ENCODE measurements around the gene TTC7B.
A peak's percentile ranks its signal among the peaks of the same experiment; 100 is the strongest.

TTC7B gene

DNA sequence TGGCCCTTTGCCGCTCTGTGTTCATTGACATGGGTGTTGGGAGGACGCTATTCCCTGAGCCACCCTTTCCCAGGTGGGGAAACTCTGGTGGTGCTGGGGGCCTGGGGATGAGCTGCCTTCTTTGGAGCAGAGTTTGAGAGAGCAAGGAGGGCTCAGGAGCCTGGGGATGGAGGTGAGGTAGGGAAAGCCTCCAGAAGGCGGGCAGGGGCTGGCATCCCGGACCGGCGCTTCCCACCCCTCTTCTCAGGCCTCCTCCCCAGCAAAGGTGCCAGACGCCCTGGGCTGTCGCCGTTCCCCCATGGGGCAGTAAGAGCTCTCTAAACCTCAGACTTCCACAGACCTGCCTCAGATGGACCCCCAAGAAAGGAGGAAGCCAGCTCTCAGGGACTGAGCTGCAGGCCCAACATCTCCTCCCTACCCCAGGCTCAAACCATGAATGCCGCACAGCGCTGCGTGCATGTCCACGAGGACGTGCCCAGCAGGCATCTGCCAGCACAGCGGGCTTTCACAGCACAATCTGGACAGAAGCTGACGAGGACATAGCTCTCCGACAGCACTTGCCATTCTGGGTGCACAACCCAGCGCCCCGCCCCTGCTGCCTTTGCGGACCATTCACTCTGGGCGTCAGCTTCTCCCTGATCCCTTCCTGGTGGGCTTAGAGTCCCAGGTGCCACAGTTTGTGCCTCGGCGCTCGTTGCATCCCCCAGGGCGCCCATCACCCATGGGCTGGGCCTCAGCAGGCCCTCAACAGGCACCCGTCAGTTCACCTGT lies 14.9 kb upstream of the TTC7B start:
- no peak for TF ChIP-seq SIN3A (IDR thresholded peaks at IDR 0.05; ENCODE audit: borderline replicate concordance, insufficient read depth, low read length)
- no peak for TF ChIP-seq TAF1 (IDR thresholded peaks at IDR 0.05; ENCODE audit: borderline replicate concordance, insufficient read depth, low read length)
- TF ChIP-seq, protein P1, sequence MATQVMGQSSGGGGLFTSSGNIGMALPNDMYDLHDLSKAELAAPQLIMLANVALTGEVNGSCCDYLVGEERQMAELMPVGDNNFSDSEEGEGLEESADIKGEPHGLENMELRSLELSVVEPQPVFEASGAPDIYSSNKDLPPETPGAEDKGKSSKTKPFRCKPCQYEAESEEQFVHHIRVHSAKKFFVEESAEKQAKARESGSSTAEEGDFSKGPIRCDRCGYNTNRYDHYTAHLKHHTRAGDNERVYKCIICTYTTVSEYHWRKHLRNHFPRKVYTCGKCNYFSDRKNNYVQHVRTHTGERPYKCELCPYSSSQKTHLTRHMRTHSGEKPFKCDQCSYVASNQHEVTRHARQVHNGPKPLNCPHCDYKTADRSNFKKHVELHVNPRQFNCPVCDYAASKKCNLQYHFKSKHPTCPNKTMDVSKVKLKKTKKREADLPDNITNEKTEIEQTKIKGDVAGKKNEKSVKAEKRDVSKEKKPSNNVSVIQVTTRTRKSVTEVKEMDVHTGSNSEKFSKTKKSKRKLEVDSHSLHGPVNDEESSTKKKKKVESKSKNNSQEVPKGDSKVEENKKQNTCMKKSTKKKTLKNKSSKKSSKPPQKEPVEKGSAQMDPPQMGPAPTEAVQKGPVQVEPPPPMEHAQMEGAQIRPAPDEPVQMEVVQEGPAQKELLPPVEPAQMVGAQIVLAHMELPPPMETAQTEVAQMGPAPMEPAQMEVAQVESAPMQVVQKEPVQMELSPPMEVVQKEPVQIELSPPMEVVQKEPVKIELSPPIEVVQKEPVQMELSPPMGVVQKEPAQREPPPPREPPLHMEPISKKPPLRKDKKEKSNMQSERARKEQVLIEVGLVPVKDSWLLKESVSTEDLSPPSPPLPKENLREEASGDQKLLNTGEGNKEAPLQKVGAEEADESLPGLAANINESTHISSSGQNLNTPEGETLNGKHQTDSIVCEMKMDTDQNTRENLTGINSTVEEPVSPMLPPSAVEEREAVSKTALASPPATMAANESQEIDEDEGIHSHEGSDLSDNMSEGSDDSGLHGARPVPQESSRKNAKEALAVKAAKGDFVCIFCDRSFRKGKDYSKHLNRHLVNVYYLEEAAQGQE (IDR thresholded peaks at IDR 0.05; ENCODE audit: insufficient read depth in 1 of 2, low read depth in 2 of 2, low read length in 2 of 2), result no peak
- no peak for TF ChIP-seq FOXP2 (optimal IDR thresholded peaks at IDR 0.05; ENCODE audit: borderline replicate concordance, extremely low read depth, extremely low read length, insufficient read depth)
- TF ChIP-seq POLR2AphosphoS5 (IDR thresholded peaks at IDR 0.05; ENCODE audit: low read depth, low read length), result no peak

GRCh38 chr14:90829677-90830076 lies 13.4 kb upstream of the TTC7B start:
- TF ChIP-seq FOXP2 (optimal IDR thresholded peaks at IDR 0.05; ENCODE audit: borderline replicate concordance, extremely low read depth, extremely low read length, insufficient read depth) (no peak), POLR2AphosphoS5 (IDR thresholded peaks at IDR 0.05; ENCODE audit: low read depth, low read length) (no peak), TAF1 (IDR thresholded peaks at IDR 0.05; ENCODE audit: borderline replicate concordance, insufficient read depth, low read length) (no peak), SIN3A (IDR thresholded peaks at IDR 0.05; ENCODE audit: borderline replicate concordance, insufficient read depth, low read length) (no peak)
- TF ChIP-seq, protein P1 (IDR thresholded peaks at IDR 0.05; ENCODE audit: insufficient read depth in 1 of 2, low read depth in 2 of 2, low read length in 2 of 2), result no peak

DNA sequence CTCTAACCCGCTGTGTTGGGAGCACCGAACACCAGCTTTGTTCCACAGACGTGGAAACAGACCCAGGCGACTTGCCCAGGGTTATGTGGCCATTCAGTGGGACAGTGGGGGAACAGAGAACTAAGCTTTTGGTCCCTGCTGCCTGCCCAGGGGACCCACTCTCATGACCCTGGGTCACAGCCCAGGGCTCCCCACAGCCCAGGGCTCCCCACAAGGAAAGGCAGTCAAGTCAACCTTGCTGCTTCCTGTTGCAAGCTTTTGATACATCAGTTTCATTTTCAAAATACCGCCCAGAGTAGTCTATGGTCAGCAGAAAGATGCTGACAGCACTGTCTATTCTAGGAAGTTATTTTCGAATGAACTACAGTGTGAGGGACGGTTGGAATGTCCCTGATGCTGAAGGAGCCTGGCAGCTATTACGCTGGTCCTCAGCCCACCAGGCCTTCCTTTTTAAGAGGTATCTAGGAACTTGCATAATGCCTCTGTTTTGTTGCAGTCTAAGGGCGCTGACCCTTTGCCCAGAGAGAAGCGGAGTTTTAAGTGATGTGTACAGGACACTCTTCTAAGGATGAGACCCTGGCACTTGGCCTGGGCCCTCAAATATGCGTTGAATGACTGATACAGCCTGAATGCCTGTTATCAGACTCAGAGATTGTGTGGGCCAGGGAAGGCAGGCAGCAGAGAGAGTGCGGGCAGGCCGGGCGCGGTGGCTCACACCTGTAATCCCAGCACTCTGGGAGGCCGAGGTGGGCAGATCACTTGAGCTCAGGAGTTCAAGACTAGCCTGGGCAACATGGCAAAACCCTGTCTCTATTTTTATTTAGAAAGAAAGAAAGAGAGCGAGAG lies 12.6 kb upstream of the TTC7B start:
- TF ChIP-seq POLR2AphosphoS5 (IDR thresholded peaks at IDR 0.05; ENCODE audit: low read depth, low read length) (no peak), TAF1 (IDR thresholded peaks at IDR 0.05; ENCODE audit: borderline replicate concordance, insufficient read depth, low read length) (no peak), SIN3A (IDR thresholded peaks at IDR 0.05; ENCODE audit: borderline replicate concordance, insufficient read depth, low read length) (no peak), FOXP2 (optimal IDR thresholded peaks at IDR 0.05; ENCODE audit: borderline replicate concordance, extremely low read depth, extremely low read length, insufficient read depth) (no peak)
- TF ChIP-seq, protein P1 (IDR thresholded peaks at IDR 0.05; ENCODE audit: insufficient read depth in 1 of 2, low read depth in 2 of 2, low read length in 2 of 2), result no peak

- TF ChIP-seq TAF1 (IDR thresholded peaks at IDR 0.05; ENCODE audit: borderline replicate concordance, insufficient read depth, low read length) (no peak), POLR2AphosphoS5 (IDR thresholded peaks at IDR 0.05; ENCODE audit: low read depth, low read length) (0 out of 2 replicates have a peak, but pooled peaks have one; percentile 14)
Observed at GRCh38 chr14:90827919-90828610, 11.8 kb upstream of the TTC7B start.

DNA sequence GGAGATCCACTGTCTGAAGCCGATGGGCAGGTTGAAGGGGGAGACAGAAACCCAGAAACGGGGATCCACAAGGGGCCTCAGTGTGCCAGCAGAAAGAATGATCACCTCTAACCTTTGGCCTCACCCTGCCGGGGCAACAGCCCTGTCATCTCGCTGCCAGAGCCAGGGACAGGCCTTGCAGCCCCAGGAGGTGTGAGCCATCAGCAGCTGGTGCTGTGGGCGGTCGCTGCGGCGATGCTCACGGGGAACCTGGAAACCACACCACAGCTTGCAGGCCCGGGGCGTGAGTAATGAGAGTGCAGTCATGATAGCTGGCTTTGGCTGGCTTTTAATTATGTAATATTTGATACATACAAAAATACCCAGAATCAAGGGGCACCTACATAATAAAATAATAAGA lies 4.7 kb upstream of the TTC7B start:
- TF ChIP-seq SIN3A (IDR thresholded peaks at IDR 0.05; ENCODE audit: borderline replicate concordance, insufficient read depth, low read length), result no peak
- TF ChIP-seq, protein P1 (IDR thresholded peaks at IDR 0.05; ENCODE audit: insufficient read depth in 1 of 2, low read depth in 2 of 2, low read length in 2 of 2), result no peak
- TF ChIP-seq POLR2AphosphoS5 (IDR thresholded peaks at IDR 0.05; ENCODE audit: low read depth, low read length), result no peak
- TF ChIP-seq FOXP2 (optimal IDR thresholded peaks at IDR 0.05; ENCODE audit: borderline replicate concordance, extremely low read depth, extremely low read length, insufficient read depth), result no peak
